ENCODE measurements around the gene FUT3. TPM values are rescaled to one million over a fixed set of nuclear protein-coding genes. Genes with fewer than 3 reads are reported as not detected.

The FUT3 gene
- total RNA-seq, 1 donor from 2014 or later: 0.84 TPM

- H4K20me1 ChIP-seq (ENCODE audit: insufficient read depth, low read length): no peaks in the 10 kb centered on the region
- no peaks in the 10 kb centered on the region for H3K79me2 ChIP-seq (ENCODE audit: insufficient read depth, low read length)
- Mint-ChIP-seq H3K4me1 (ENCODE audit: low read depth, unreplicated experiment) (no peaks in the 10 kb centered on the region), H3K27ac (ENCODE audit: unreplicated experiment) (no peak overlapping the region), H3K4me3 (ENCODE audit: unreplicated experiment) (no peak overlapping the region), H3K9me3 (ENCODE audit: unreplicated experiment) (peaks cover 2% of the 10 kb centered on the region), H3K36me3 (ENCODE audit: low read depth, unreplicated experiment) (no peaks in the 10 kb centered on the region), H3K27me3 (ENCODE audit: low read depth, unreplicated experiment) (peaks cover 25% of the 10 kb centered on the region)
- H2AFZ ChIP-seq (ENCODE audit: low read depth, low read length): no peak overlapping the region
- no peaks in the 10 kb centered on the region for H3K9me3 ChIP-seq (ENCODE audit: insufficient read depth, low read depth, low read length)
- TF ChIP-seq CTCF (IDR thresholded peaks at IDR 0.05; ENCODE audit: insufficient read depth, low read depth, low read length) (no peak), EZH2 (IDR thresholded peaks at IDR 0.05; ENCODE audit: insufficient read depth, low read length) (no peak)
- H3K9ac ChIP-seq (ENCODE audit: low read length): no peak overlapping the region
- FAIRE-seq: no peak
- no peak for DNase-seq (ENCODE audit: low read depth)
- H3K4me3 ChIP-seq (ENCODE audit: insufficient read depth, low read depth, low read length): no peak overlapping the region
- H3K4me2 ChIP-seq (ENCODE audit: low read length): no peak overlapping the region
- no peaks in the 10 kb centered on the region for H3K36me3 ChIP-seq (ENCODE audit: insufficient read depth, low read length)
- H3K27me3 ChIP-seq (ENCODE audit: insufficient read depth, low read length): no peaks in the 10 kb centered on the region
- peaks cover 13% of the 10 kb centered on the region for H3K4me1 ChIP-seq (ENCODE audit: insufficient read depth, low read length)
- no peak overlapping the region for H3K27ac ChIP-seq (ENCODE audit: low read depth, low read length)
These were observed 20.1 kb downstream of the FUT3 start for GRCh38 chr19:5831159-5831558.

- no peak overlapping the region for H3K27ac Mint-ChIP-seq (ENCODE audit: unreplicated experiment)
- no peaks in the 10 kb centered on the region for H3K36me3 Mint-ChIP-seq (ENCODE audit: low read depth, unreplicated experiment)
- Histone ChIP-seq H3K9me3 (ENCODE audit: insufficient read depth, low read depth, low read length) (no peaks in the 10 kb centered on the region), H3K27ac (ENCODE audit: low read depth, low read length) (no peak overlapping the region), H3K27me3 (ENCODE audit: insufficient read depth, low read length) (no peaks in the 10 kb centered on the region), H3K4me1 (ENCODE audit: insufficient read depth, low read length) (peaks cover 13% of the 10 kb centered on the region), H2AFZ (ENCODE audit: low read depth, low read length) (peak overlapping the region; percentile 56), H3K4me2 (ENCODE audit: low read length) (peak overlapping the region; percentile 93), H3K9ac (ENCODE audit: low read length) (peak overlapping the region; percentile 86), H3K79me2 (ENCODE audit: insufficient read depth, low read length) (no peaks in the 10 kb centered on the region), H4K20me1 (ENCODE audit: insufficient read depth, low read length) (no peaks in the 10 kb centered on the region), H3K4me3 (ENCODE audit: insufficient read depth, low read depth, low read length) (no peak overlapping the region), H3K36me3 (ENCODE audit: insufficient read depth, low read length) (no peaks in the 10 kb centered on the region)
- DNase-seq (ENCODE audit: low read depth) (no peak), FAIRE-seq (no peak)
- H3K27me3 Mint-ChIP-seq (ENCODE audit: low read depth, unreplicated experiment): peaks cover 15% of the 10 kb centered on the region
- TF ChIP-seq EZH2 (IDR thresholded peaks at IDR 0.05; ENCODE audit: insufficient read depth, low read length) (peak; percentile 40), CTCF (IDR thresholded peaks at IDR 0.05; ENCODE audit: insufficient read depth, low read depth, low read length) (no peak)
- no peaks in the 10 kb centered on the region for H3K9me3 Mint-ChIP-seq (ENCODE audit: unreplicated experiment)
- H3K4me1 Mint-ChIP-seq (ENCODE audit: low read depth, unreplicated experiment): no peaks in the 10 kb centered on the region
- peak overlapping the region; percentile 62 for H3K4me3 Mint-ChIP-seq (ENCODE audit: unreplicated experiment)
These were observed 21.5 kb downstream of the FUT3 start for GRCh38 chr19:5829567-5830310.
